Common myeloid progenitor, CD34-positive (primary cell): Measurements from ENCODE around the gene FHDC1.

Experiments
- CTCF ChIA-PET: fragments of 350-600 bp; sonication (Branson Sonifier 250); formaldehyde crosslinking; loops from one replicate; lab custom pipeline; 2021; ENCODE audit warnings: antibody characterized with exemption; lab: Charles Lee
- POLR2A ChIA-PET: fragments of 350-600 bp; sonication (Branson Sonifier 250); formaldehyde crosslinking; loops from one replicate; lab custom pipeline; 2021; ENCODE audit warnings: antibody characterized with exemption; lab: Charles Lee
- DNase-seq, 3 donors: peaks; one replicate each; pipeline versions ENCODE4 v3.0.0 to v3.0.0-alpha.2; 2013
- H3K27ac ChIP-seq, 2 experiments: 1 replicate in 1 of 2; 2 replicates in 1 of 2; pipeline ENCODE4 v1.7.0; 2013; ENCODE audit warnings: inconsistent platforms in 2 of 2, low read length in 2 of 2, mild to moderate bottlenecking in 2 of 2, low read depth in 1 of 2, moderate library complexity in 1 of 2; ENCODE audit not compliant: severe bottlenecking in 2 of 2, insufficient read depth in 1 of 2, poor library complexity in 1 of 2
- H3K27me3 ChIP-seq, 5 experiments: replicated peaks in 2 of 5; 1 replicate in 3 of 5; 2 replicates in 2 of 5; pipeline versions ENCODE4 v1.6.1 to v1.7.0; 2013; ENCODE audit warnings: low read length in 4 of 5, mild to moderate bottlenecking in 2 of 5, moderate library complexity in 2 of 5, inconsistent platforms in 1 of 5; ENCODE audit not compliant: insufficient read depth in 5 of 5, control insufficient read depth in 4 of 5
- H3K36me3 ChIP-seq, 4 experiments: 1 replicate in 2 of 4; 2 replicates in 2 of 4; pipeline versions ENCODE4 v1.6.1 to v1.7.0; 2013; ENCODE audit warnings: low read length in 3 of 4, control low read depth in 1 of 4, mild to moderate bottlenecking in 1 of 4; ENCODE audit not compliant: control insufficient read depth in 4 of 4, insufficient read depth in 4 of 4
- H3K4me1 ChIP-seq, 4 experiments: 1 replicate in 3 of 4; 2 replicates in 1 of 4; pipeline versions ENCODE4 v1.6.1 to v1.7.1; 2013; ENCODE audit warnings: low read length in 3 of 4, mild to moderate bottlenecking in 3 of 4, control low read depth in 1 of 4, inconsistent platforms in 1 of 4, moderate library complexity in 1 of 4; ENCODE audit not compliant: control insufficient read depth in 4 of 4, insufficient read depth in 4 of 4; ENCODE audit errors: control extremely low read depth in 1 of 4
- H3K4me3 ChIP-seq, 7 experiments: 1 replicate in 4 of 7; 2 replicates in 3 of 7; pipeline versions ENCODE4 v1.5.1 to v1.7.0; 2013; ENCODE audit warnings: mild to moderate bottlenecking in 7 of 7, low read length in 6 of 7, moderate library complexity in 6 of 7, inconsistent platforms in 2 of 7, low read depth in 2 of 7, control low read depth in 1 of 7; ENCODE audit not compliant: insufficient read depth in 4 of 7, control insufficient read depth in 1 of 7; ENCODE audit errors: extremely low read depth in 1 of 7
- H3K9me3 ChIP-seq, 5 experiments: 1 replicate in 4 of 5; 2 replicates in 1 of 5; pipeline versions ENCODE4 v1.6.1 to v1.7.1; 2013; ENCODE audit warnings: low read length in 4 of 5, mild to moderate bottlenecking in 2 of 5, inconsistent platforms in 1 of 5, low read depth in 1 of 5, moderate library complexity in 1 of 5; ENCODE audit not compliant: control insufficient read depth in 4 of 5, insufficient read depth in 2 of 5; ENCODE audit errors: control extremely low read depth in 1 of 5
- WGBS: methylation state at CpG from one replicate; pipeline ENCODE4 v1.1.5; 2013; ENCODE audit not compliant: insufficient coverage; 5-methylcytosine and 5-hydroxymethylcytosine counted together

FHDC1 gene

DNA sequence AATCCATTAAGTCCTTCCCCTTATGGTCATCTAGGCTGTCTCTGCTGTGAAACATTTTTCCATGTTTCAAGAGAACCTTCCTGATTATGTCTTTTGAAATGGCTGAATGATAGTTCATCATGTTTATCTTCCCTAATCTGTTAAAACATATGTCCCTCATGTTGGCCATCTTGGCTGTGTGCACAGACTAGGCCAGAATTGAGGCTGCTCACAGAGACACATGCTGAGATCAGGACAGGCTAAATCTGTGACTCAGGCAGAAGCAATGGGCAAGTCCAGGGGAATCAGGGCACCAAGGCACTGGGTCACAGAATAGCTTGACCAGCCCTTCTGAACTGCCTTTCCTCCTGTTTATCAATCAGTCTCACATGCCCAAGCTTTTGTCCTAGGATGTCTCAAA, 78.3 kb downstream of the FHDC1 start:
- Histone ChIP-seq H3K27ac (no peak overlapping the region), H3K27me3 (no peaks in the 10 kb centered on the region), H3K4me3 (no peak overlapping the region), H3K36me3 (no peaks in the 10 kb centered on the region), H3K4me1 (peaks cover 0 to 18% (median 0%) of the 10 kb centered on the region in 4 experiments), H3K9me3 (peaks cover 0 to 28% (median 4%) of the 10 kb centered on the region in 5 experiments)
- no peak for DNase-seq
- CTCF ChIA-PET: interaction anchor here (2.2 kb wide), 1 partner anchor 11 kb away, joined by 5 read pairs; no protein-coding TSS in a partner anchor
- POLR2A ChIA-PET: no interaction called here

DNA sequence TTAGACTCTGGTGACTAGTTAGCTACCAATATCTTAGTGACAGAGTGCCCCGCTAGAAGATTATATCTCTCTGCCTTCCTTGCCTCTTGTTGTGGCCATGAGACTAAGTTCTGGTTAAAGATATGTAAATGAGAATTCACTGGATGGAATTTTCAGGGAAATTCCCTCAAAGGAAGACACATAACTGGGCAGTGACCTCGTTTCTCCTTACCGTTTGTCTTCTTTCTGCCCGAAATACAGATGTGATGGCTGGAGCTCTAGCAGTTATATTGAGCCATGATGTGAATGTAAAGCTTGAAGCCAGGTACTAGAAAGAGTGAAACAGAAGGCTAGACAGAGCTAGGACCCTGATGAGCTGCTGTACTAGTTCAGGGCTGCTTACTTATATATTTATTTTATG, 80.5 kb downstream of the FHDC1 start:
- POLR2A ChIA-PET: no interaction called here
- 100% methylated on average over 3 of the region's 4 CpGs for WGBS
- H3K4me3 ChIP-seq: no peak overlapping the region
- peaks cover 0 to 11% (median 0%) of the 10 kb centered on the region in 5 experiments for H3K9me3 ChIP-seq
- H3K27ac ChIP-seq: no peak overlapping the region
- H3K27me3 ChIP-seq: no peaks in the 10 kb centered on the region
- DNase-seq: no peak
- H3K4me1 ChIP-seq: peaks cover 0 to 9% (median 0%) of the 10 kb centered on the region in 4 experiments
- no peaks in the 10 kb centered on the region for H3K36me3 ChIP-seq
- CTCF ChIA-PET: no interaction called here

DNA sequence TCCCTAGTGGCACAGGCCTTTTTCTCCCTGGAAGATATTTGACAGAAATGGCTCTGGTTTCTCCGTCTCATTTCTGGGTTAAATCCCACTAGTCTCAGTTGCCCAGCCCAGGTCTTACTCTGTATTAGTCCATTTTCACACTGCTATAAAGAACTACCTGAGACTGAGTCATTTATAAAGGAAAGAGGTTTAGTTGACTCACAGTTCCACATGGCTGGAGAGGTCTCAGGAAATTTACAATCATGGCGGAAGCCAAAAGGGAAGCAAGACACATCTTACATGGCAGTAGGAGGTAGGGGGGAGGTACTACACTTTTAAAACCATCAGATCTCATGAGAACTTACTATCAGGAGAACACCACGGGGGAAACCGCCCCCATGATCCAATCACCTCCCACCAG, 81.9 kb downstream of the FHDC1 start:
- Histone ChIP-seq H3K4me3 (no peak overlapping the region), H3K27ac (no peak overlapping the region), H3K27me3 (no peaks in the 10 kb centered on the region), H3K9me3 (peaks cover 0 to 4% (median 0%) of the 10 kb centered on the region in 5 experiments), H3K4me1 (peaks cover 0 to 9% (median 0%) of the 10 kb centered on the region in 4 experiments), H3K36me3 (no peaks in the 10 kb centered on the region)
- ChIA-PET POLR2A (no interaction called here), CTCF (no interaction called here)
- no CpG with 5 or more reads among the region's 4 CpGs for WGBS
- DNase-seq: no peak

DNA sequence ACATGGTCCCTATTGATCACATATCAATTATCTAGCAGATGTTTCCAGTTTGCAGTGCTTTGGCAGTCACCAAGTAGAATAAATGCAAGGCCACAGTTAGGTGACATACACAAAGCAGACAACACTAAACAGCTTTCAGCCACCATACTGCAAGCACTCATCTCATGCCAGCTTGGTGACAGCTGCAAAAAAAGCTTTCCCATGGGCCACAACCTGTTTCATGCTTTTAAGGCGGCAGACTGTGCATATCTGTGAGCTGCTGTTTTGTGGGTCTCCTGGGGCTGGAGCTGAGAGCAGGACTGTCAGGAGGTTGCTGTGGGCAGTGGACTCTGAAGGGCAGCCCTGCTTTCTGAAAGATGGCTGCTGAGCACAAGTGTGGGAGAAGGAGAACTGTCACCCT, 82.6 kb downstream of the FHDC1 start:
- Histone ChIP-seq H3K9me3 (peaks cover 0 to 4% (median 0%) of the 10 kb centered on the region in 5 experiments), H3K4me3 (no peak overlapping the region), H3K4me1 (peaks cover 0 to 4% (median 0%) of the 10 kb centered on the region in 4 experiments), H3K36me3 (no peaks in the 10 kb centered on the region), H3K27me3 (no peaks in the 10 kb centered on the region), H3K27ac (no peak overlapping the region)
- 100% methylated on average over 1 of the region's 1 CpG for WGBS
- DNase-seq: no peak
- ChIA-PET CTCF (no interaction called here), POLR2A (no interaction called here)

GRCh38 chr4:153019906-153020305, 83.8 kb downstream of the FHDC1 start:
- H3K36me3 ChIP-seq: no peaks in the 10 kb centered on the region
- no peak overlapping the region for H3K4me3 ChIP-seq
- ChIA-PET POLR2A (no interaction called here), CTCF (no interaction called here)
- no peaks in the 10 kb centered on the region for H3K27me3 ChIP-seq
- no peak overlapping the region for H3K27ac ChIP-seq
- peaks cover 0 to 4% (median 0%) of the 10 kb centered on the region in 5 experiments for H3K9me3 ChIP-seq
- no peak for DNase-seq
- 97% methylated on average over 9 of the region's 9 CpGs for WGBS
- no peaks in the 10 kb centered on the region for H3K4me1 ChIP-seq

DNA sequence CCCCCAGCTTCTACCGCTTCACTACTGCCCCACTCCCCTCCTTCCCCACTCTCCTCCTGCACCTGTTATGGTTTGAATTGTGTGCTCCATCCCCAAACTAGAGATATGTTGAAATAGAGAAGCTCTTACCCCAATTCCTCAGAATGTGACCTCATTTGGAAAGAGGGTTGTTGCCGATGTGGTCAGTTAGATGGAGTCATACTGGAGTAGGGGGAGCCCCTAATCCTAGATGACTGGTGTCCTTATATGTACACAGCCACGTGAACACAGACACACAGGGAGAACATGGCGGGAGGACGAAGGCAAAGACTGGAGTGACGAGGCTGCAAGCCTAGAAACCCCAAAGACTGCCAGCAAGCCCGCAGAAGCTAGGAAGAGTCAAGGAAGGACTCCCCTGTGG, 84.3 kb downstream of the FHDC1 start:
- no peaks in the 10 kb centered on the region for H3K4me1 ChIP-seq
- 97% methylated on average over 6 of the region's 7 CpGs for WGBS
- H3K4me3 ChIP-seq: no peak overlapping the region
- ChIA-PET CTCF (no interaction called here), POLR2A (no interaction called here)
- peaks cover 0 to 4% (median 0%) of the 10 kb centered on the region in 5 experiments for H3K9me3 ChIP-seq
- no peaks in the 10 kb centered on the region for H3K27me3 ChIP-seq
- DNase-seq: no peak
- no peak overlapping the region for H3K27ac ChIP-seq
- no peaks in the 10 kb centered on the region for H3K36me3 ChIP-seq

- 98% methylated on average over 7 of the region's 8 CpGs for WGBS
- Histone ChIP-seq H3K36me3 (no peaks in the 10 kb centered on the region), H3K27ac (no peak overlapping the region), H3K9me3 (peaks cover 0 to 4% (median 0%) of the 10 kb centered on the region in 5 experiments), H3K27me3 (no peaks in the 10 kb centered on the region), H3K4me1 (no peaks in the 10 kb centered on the region), H3K4me3 (no peak overlapping the region)
- POLR2A ChIA-PET: no interaction called here
- CTCF ChIA-PET: no interaction called here
- no peak for DNase-seq
Measured at GRCh38 chr4:153021276-153021675, 85.2 kb downstream of the FHDC1 start.
